Stimulated activated CD4-positive, alpha-beta T cell treated with anti-CD3 and anti-CD28 coated beads, Interleukin-2, amount 100 ng/mL, for 4 hours (primary cell): Measurements from ENCODE around the gene NME3.
A peak's percentile ranks its signal among the peaks of the same experiment; 100 is the strongest.

Source experiments
- DNase-seq: peaks from one replicate; pipeline ENCODE4 v3.0.0-alpha.2; 2020; ENCODE audit warnings: low read depth

Gene NME3

GRCh38 chr16:1793578-1794220 is 22.4 kb upstream of the NME3 start, which contains the start of gene IGFALS:
IGFALS (minus strand) TSS chr16:1793705; CDS start chr16:1793652, 53 bp downstream.
- no peak for DNase-seq

DNA sequence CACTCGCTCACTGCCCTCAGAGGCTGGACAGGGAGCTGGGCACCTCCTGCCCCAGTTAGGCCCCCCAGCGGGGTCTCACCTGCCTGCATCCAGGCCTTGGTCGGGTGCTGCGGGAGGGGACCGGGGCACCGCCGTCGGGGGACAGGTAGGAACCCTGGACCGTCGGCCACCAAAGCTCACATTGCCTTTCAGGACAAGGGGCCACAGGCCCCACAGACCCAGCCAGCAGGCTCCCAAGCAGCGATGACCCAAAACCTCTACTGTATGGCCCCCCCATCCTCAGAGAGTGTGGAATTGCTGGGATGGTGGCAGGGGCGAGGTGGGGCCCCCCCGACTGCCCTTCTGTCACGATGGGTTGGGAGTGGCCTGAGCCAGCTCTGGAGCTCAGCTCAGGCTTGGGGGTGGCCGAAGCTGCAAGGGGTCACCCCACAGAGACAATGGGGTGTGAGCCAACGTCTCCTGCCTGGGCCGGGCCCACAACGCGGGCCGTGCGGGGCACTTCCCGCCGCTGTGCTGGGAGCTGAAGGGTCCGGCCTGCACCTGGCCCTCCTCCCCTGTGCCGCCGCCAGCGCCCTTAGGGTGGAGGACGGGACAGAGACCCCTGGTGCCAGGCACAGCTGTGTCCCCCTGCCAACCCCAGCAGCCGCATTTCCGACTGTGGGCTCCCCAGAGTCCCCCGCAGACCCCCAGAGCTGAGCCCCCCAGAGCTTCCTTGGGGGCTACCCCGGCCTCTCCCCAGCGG is 21.7 kb upstream of the NME3 start:
- DNase-seq = no peak

GRCh38 chr16:1791943-1792812 is 20.8 kb upstream of the NME3 start:
- DNase-seq = no peak

DNA sequence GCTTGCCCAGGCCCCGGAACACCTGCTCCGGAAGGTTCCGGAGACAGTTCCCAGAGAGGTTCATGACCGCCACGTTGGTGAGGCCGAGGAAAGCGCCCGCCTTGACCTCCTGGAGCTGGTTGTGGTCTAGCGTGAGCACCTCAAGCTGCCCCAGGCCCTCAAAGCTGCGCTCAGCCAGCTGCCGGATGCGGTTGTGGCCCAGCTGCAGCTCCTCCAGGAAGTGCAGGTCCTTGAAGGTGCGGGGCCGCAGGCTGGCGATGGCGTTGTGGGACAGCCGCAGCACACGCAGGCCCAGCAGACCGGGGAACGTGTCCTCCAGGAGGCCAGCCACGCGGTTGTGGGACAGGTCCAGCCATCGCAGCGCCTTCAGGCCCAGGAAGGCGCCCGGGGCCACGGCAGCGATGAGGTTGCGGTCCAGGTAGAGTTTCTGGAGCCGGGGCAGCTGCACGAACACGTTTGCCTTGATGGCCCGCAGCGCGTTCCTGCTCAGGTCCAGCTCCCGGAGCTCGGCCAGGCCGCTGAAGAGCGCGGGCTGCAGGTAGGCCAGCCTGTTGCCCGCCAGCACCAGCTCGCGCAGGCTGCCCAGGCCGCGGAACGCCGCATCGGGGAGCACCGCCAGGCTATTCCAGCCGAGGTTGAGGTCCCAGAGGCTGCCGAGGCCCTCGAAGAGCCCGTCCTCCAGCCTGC is 20.1 kb upstream of the NME3 start:
- no peak for DNase-seq

DNA sequence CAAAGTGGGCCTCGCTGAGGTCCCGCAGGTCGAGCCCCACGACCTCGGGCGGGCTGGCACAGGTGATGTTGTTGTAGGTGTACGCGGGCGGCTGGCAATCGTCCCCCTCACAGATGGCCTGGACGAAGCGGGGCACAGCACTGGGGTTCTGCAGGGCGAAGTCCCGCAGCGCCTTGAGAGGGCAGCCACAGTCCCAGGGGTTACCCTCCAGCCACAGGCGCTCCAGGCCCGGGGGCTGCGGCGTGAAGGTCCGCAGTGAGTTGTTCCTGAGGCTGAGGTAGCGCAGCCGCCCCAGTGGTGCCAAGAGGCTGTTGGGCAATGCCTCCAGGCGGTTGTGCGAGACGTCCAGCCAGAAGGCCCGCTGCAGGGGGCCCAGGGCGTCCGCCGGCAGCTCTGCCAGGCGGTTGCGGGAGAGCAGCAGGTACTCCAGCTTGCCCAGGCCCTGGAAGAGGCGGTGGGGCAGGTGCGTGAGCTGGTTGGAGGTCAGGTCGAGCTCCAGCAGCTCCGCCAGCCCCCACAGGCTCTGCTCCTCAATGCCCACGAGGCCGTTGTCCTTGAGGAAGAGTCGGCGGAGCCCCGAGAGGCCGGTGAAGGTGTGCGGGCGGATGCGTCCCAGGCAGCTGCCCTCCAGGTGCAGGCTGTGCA is 19.4 kb upstream of the NME3 start:
- DNase-seq = no peak

GRCh38 chr16:1790261-1790610 is 18.9 kb upstream of the NME3 start:
- no peak for DNase-seq

GRCh38 chr16:1789643-1790045 is 18.3 kb upstream of the NME3 start:
- no peak for DNase-seq

DNA sequence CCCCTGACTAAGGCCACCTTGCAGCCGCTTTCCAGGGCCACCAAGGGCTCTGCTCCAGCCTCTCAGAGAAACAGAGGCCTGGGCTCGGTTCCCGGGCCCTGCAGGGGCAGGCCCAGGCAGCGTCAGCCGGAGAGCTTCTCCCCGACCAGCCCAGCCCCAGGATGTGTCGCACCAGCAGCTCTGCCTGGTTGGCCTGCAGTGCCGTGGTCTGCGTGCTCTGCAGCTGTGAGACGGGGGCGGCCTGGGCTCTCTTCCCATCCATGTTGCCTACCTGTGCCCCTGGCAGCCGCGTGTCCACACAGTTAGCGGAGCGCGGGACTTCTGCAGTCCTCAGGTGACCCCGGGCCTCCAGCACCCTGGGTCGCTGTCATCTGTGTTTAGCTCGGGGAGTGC is 17.4 kb upstream of the NME3 start:
- no peak for DNase-seq

GRCh38 chr16:1788095-1788707 is 16.9 kb upstream of the NME3 start:
- DNase-seq = no peak

DNA sequence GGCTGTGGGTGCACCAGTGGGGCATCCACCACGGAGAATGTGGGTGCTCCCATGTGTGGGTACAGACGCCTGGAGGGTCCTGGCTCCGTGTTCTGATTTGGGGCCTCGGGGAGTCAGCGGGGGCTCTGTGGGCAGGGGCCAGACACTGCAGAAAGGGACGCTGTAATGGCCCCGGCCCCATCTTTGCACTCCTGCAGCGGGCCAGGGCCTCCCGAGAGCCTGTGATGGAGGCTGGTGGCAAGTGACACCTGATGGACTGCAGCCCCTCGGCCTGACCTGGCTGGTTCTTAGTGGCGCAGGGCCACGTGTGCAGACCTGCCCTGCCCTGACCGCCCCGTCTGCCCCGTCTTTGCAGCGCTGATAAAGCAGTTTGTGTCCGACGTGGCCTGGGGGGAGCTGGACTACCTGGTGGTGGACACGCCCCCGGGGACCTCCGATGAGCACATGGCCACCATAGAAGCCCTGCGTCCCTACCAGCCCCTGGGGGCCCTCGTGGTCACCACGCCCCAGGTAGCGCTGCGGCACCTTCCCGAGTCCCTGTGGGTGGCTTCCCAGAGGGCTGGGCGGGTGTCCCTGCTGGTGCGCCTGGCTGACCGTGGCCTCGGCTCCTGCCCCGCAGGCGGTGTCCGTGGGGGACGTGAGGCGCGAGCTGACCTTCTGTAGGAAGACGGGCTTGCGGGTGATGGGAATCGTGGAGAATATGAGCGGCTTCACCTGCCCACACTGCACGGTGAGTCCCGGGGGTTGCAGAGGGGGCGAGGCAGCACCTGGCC is 16.2 kb upstream of the NME3 start:
- DNase-seq = no peak

- DNase-seq = no peak
Measured at GRCh38 chr16:1787056-1787321, 15.6 kb upstream of the NME3 start.

DNA sequence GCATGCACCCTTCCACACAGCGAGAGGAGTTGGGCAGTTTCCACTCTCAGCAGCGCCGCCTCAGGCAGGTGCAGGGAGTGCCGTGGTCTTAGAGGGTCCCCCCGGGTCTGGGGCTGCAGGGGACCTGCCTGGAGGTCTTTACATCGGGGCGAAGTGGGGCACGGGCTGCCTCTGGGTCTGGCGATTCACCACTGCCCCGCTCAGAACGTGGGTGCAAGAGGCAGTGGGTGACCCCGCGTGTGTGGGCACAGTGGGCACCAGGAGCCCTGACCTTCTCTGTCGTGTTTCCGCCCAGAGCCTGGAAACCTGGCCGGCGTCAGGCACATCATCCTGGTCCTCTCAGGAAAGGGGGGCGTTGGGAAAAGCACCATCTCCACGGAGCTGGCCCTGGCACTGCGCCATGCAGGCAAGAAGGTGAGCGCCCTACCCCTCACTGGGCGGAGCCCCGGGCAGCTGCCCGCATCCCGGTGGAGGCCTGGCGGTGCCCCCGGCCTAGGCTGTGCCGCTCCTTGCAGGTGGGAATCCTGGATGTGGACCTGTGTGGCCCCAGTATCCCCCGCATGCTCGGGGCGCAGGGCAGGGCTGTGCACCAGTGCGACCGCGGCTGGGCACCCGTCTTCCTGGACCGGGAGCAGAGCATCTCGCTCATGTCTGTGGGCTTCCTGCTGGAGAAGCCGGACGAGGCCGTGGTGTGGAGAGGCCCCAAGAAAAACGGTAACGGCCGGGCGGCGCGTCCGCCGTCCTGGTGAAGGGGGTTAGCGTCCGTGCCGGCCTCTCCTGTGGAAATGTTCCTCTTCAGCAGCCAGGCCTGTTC is 15.1 kb upstream of the NME3 start:
- DNase-seq = no peak

DNA sequence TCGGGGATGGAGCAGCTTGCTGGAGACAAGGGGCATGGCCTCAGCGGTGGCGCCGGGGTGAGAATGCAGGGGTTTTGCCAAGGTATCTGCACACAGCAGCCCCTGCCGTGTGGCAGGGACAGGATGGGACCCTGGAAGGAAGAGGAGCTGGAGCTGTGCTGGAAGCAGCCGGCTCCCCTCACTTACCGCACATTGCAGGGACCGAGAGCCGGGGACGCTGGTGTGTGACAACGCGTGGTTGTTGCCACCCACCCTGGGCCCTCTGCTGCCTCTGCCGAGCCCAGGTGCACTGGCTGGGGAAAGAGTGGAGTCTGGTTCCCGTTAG is 14.5 kb upstream of the NME3 start:
- no peak for DNase-seq

GRCh38 chr16:1784977-1785845 is 13.9 kb upstream of the NME3 start:
- DNase-seq = no peak

DNA sequence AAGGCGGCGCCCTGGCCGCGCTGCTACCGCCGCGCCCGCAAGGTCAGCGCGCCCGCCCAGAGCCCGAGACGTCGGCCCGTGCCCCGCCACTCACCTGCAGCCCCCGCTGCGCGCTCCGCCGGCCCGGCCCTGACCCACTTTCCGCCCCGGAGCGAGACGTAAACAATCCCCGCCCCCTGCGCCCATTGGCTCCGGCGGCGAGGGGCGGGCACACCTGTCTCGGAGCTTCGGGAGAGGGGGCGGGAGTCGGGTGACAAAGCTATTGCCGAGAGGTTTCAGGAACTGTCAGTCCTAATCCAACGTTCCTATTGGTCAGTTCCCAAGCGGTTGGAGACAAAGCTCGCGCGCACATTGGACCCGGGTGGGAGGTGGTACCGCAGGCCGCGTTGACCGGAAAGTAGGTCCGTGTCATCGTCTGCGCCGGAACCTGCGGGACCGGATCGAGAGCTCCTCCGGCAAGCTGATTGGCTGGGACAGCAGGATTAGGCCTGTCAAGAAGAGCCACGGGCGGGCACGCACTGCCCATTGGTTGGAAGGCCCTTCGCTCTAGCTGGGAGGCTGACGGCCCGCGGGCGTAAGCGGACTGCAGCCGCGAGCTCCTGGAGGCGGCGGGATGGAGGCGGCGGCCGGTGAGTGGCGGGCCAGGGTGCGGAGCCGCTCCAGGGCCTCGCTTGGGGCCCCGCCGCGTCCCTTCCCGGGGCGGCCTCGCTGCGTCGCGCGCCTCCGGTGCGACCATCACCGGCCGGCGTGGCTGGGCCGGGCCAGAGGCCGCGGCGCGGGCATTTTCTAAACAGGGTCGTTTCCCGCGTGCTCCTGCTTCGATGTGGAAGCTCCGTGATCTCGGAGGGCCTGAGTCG is 11.3 kb upstream of the NME3 start, which contains the start of the genes NUBP2 and SPSB3:
NUBP2 (plus strand) TSS at position 553 of the 857 bp plus-strand sequence; CDS start at position 614, 61 bp downstream.
SPSB3 (minus strand) TSS at position 164 of the 857 bp plus-strand sequence. CDS start 1,088 bp downstream, outside the sequence.
- DNase-seq = peak; percentile 91

DNA sequence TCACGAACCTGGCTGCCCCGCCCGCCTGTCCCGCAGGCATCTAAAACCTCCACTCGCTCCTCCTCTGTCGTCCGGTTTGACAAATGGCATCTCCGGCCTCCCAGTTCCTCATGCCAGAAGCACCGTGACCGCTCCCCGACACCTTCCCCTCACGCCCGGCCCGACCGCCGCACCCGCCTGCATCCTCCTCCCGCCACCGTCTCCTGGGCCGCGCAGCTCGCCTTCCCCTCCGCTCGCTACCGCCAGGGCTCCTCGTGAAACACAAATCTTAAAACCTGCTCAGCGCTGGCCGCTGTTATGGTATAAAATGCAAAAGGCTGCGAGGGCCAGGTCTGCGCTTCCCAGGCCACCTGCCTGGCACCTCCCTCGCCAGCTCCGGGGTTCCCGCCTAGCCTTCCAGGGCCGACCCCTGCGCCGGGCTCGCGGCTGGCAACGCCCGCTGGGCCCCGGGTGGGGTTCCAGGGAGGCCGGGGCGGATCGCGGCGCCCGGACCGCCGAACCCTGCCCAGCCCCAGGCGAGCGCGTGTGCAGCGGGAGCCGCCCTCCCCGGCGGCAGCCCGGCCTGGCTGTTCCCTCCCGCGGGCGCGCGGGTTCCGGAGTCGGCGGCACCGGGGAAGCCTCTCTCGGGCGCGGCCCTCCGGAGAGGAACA is 10.5 kb upstream of the NME3 start:
- DNase-seq = no peak

GRCh38 chr16:1781254-1781653 is 9.9 kb upstream of the NME3 start:
- no peak for DNase-seq
